Muscle layer of colon (tissue), 2 donors: ENCODE measurements around the gene PRR5L.

Experiments
- H3K27ac ChIP-seq: one replicate; pipeline ENCODE4 v1.7.0; 2013; ENCODE audit warnings: low read depth, mild to moderate bottlenecking, low read length, moderate library complexity
- H3K27me3 ChIP-seq, 2 donors: one replicate each; pipeline ENCODE4 v1.7.0; 2013; ENCODE audit warnings: low read length in 2 of 2, mild to moderate bottlenecking in 2 of 2; ENCODE audit not compliant: insufficient read depth in 2 of 2, control insufficient read depth in 1 of 2
- H3K36me3 ChIP-seq: one replicate; pipeline ENCODE4 v1.7.0; 2013; ENCODE audit warnings: mild to moderate bottlenecking, low read length; ENCODE audit not compliant: insufficient read depth
- H3K4me1 ChIP-seq: one replicate; pipeline ENCODE4 v1.7.0; 2013; ENCODE audit warnings: mild to moderate bottlenecking, low read length; ENCODE audit not compliant: insufficient read depth
- H3K4me3 ChIP-seq, 2 donors: one replicate each; pipeline ENCODE4 v1.7.0; 2013; ENCODE audit warnings: low read length in 2 of 2, low read depth in 1 of 2, mild to moderate bottlenecking in 1 of 2, moderate library complexity in 1 of 2
- H3K9ac ChIP-seq: one replicate; pipeline ENCODE4 v1.7.0; 2013; ENCODE audit warnings: low read length
- H3K9me3 ChIP-seq: one replicate; pipeline ENCODE4 v1.7.0; 2013; ENCODE audit warnings: mild to moderate bottlenecking, low read length
- donor health status: abdominal sarcoma.
- donor health status: Adenocarcinoma of cecum.

The PRR5L gene

GRCh38 chr11:36417154-36417553 is 121.1 kb downstream of the PRR5L start:
- Histone ChIP-seq H3K9ac (no peak overlapping the region), H3K9me3 (no peaks in the 10 kb centered on the region), H3K4me3 (no peak overlapping the region), H3K36me3 (no peaks in the 10 kb centered on the region), H3K27me3 (no peaks in the 10 kb centered on the region), H3K27ac (no peak overlapping the region), H3K4me1 (peaks cover 11% of the 10 kb centered on the region)

- H3K27ac ChIP-seq, result no peak overlapping the region
- H3K9ac ChIP-seq, result no peak overlapping the region
- no peaks in the 10 kb centered on the region for H3K9me3 ChIP-seq
- no peaks in the 10 kb centered on the region for H3K27me3 ChIP-seq
- no peaks in the 10 kb centered on the region for H3K36me3 ChIP-seq
- H3K4me1 ChIP-seq, result peaks cover 11% of the 10 kb centered on the region
- H3K4me3 ChIP-seq, result no peak overlapping the region
Observed at GRCh38 chr11:36419791-36420424, 123.8 kb downstream of the PRR5L start.

DNA sequence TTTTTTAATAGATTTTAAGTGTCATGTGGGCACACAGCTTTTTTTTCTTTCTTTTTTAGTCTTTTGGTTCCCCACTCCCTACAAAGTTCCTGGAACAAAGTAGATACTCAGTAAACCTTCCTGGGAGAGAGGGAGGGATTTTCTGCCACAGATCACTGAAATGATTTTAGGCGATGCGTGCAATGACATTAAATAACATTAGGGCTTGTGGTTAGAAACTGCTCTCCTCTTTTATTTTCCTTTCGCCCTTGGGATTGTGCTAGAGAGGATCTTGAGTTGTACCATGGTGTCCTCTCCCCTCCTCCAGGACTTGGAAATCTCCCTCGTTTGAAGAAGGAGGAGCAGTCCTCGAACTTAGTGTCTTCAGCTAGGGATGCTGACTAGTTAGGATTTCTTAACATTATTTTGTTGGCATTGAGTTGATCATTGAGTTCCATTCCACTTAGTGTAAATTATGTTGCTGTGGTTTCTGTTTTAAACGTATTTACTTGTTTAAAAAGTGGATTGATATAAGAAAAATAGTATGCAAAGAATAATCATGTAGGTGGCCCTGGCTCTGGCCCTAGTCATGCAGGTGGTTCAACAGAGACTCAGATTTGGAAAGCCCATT is 125.6 kb downstream of the PRR5L start:
- Histone ChIP-seq H3K27ac (no peak overlapping the region), H3K4me3 (no peak overlapping the region), H3K36me3 (no peaks in the 10 kb centered on the region), H3K4me1 (peaks cover 17% of the 10 kb centered on the region), H3K27me3 (no peaks in the 10 kb centered on the region), H3K9ac (no peak overlapping the region), H3K9me3 (no peaks in the 10 kb centered on the region)

DNA sequence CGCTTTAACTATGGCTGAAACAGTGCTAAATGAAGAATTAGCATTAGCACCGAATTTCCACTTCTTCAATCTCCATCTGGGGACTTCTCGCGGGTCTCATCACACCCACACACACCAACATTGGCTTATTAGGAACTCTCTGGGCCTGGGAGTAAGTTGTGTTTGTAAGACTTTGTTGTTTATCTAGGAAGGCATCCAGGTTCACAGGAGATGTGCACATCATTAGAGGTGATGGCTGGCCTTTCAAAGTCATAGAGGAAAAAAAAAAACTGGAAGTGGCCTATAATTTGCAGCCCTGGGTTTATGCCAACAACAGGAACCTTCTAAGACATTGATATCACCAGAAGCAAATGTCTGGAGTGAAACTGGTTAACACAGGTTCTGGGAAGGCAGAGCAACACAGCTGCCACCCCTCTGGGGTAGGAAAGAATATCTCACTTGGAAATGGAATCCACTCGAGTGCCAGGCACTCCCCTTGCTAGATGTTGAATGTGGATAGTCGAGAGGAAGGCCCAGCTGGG is 129.5 kb downstream of the PRR5L start:
- H3K36me3 ChIP-seq, result no peaks in the 10 kb centered on the region
- no peak overlapping the region for H3K9ac ChIP-seq
- no peaks in the 10 kb centered on the region for H3K9me3 ChIP-seq
- peaks cover 17% of the 10 kb centered on the region for H3K4me1 ChIP-seq
- no peak overlapping the region for H3K27ac ChIP-seq
- no peak overlapping the region for H3K4me3 ChIP-seq
- H3K27me3 ChIP-seq, result no peaks in the 10 kb centered on the region

GRCh38 chr11:36426226-36426848 is 130.2 kb downstream of the PRR5L start:
- no peaks in the 10 kb centered on the region for H3K27me3 ChIP-seq
- peaks cover 13% of the 10 kb centered on the region for H3K4me1 ChIP-seq
- no peak overlapping the region for H3K9ac ChIP-seq
- no peak overlapping the region for H3K4me3 ChIP-seq
- no peak overlapping the region for H3K27ac ChIP-seq
- H3K36me3 ChIP-seq, result no peaks in the 10 kb centered on the region
- no peaks in the 10 kb centered on the region for H3K9me3 ChIP-seq

DNA sequence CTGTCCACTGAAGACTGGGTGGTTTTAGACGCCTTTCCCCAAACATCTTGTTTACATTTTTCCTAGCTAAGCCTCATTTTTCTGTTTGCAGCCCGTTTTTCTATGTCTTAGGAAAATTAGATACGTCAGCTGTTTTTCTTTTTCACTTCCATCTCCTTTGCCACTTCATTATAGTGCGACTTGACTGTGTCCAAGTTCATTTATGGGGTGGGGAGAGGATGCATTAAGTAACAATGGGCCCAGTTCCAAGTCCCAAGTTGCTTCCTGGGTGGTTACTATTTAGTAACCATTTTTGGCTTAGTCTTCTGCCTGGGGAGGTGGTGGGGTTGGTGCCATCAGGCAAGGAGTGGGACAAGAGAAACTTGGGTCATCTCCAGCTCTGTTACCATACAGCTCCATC is 131.0 kb downstream of the PRR5L start:
- H3K27me3 ChIP-seq, result no peaks in the 10 kb centered on the region
- no peaks in the 10 kb centered on the region for H3K36me3 ChIP-seq
- H3K9ac ChIP-seq, result no peak overlapping the region
- H3K4me1 ChIP-seq, result peaks cover 6% of the 10 kb centered on the region
- H3K4me3 ChIP-seq, result no peak overlapping the region
- H3K9me3 ChIP-seq, result no peaks in the 10 kb centered on the region
- no peak overlapping the region for H3K27ac ChIP-seq

DNA sequence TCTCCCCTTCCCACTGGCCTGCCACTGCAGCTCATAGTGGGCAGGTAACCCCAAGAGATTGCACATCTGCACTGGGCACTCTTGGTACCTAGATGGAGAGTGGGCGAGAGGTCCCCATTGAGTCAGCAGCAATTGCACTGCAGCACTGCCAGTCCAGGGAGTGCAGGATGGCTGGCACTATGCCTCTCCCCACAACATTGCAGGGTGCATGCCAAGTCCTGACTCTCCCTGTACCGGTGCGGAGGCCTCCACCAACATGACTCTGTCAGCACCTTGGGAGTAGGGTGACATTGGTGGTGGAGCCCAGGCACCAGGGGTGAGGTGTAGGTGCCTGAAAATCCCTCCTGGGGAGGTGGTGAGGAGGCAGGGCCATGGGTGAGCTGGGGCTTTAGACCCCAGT is 131.8 kb downstream of the PRR5L start:
- no peak overlapping the region for H3K9ac ChIP-seq
- peaks cover 6% of the 10 kb centered on the region for H3K4me1 ChIP-seq
- H3K27me3 ChIP-seq, result no peaks in the 10 kb centered on the region
- no peaks in the 10 kb centered on the region for H3K36me3 ChIP-seq
- no peak overlapping the region for H3K27ac ChIP-seq
- no peak overlapping the region for H3K4me3 ChIP-seq
- no peaks in the 10 kb centered on the region for H3K9me3 ChIP-seq

DNA sequence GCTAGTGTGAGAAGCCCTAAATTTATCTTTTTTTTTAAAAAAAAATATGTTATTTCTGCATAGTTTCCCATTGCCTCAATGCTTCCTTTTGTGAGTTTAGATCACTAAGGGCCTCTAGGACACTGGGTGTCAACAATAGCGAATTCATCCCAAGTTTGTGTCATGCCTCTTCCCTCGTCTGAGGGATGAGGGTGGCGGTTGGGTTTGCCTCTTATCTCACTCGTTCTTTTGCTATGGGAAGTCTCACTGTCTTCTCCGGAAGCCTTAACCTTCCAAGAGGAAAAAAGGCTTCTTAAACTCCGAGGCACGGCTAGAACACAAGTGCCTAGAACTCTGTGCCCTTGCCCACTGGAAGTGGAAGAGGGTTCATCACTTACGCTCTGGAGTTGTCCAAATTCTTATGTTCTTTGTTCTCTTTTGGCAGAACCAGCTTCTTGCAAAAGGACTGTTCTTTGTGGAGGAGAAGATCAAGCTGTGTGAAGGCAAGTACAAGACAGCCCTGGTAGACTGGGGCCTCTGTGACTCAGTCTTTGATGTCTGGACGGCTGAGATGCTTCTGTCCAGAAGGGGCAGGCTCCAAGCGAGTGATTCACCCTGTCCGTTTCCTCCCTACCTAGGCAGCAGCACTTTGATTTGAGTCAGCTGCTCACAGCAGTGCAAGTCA is 135.5 kb downstream of the PRR5L start:
- Histone ChIP-seq H3K4me1 (no peaks in the 10 kb centered on the region), H3K27ac (no peak overlapping the region), H3K36me3 (no peaks in the 10 kb centered on the region), H3K4me3 (no peak overlapping the region), H3K27me3 (no peaks in the 10 kb centered on the region), H3K9me3 (no peaks in the 10 kb centered on the region), H3K9ac (no peak overlapping the region)

DNA sequence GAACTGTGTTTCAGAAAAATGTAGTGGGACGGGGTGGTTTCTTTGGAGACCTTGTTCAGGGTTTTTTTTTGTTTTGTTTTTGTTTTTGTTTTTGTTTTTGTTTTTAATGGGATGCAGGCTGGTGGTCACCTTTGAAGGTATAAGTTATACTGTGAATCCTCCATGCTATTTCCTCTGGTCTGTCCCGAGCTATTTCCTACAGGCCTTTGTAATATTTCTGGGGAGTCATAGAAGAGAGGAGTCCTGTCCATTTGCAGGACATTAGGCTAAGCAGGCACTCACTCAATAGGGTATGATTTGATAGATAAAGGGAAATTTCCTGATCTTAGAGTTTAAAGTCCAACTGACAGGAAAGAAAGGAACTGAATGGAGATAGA is 136.0 kb downstream of the PRR5L start:
- Histone ChIP-seq H3K27me3 (no peaks in the 10 kb centered on the region), H3K27ac (no peak overlapping the region), H3K36me3 (no peaks in the 10 kb centered on the region), H3K4me3 (no peak overlapping the region), H3K4me1 (no peaks in the 10 kb centered on the region), H3K9ac (no peak overlapping the region), H3K9me3 (no peaks in the 10 kb centered on the region)

- H3K27ac ChIP-seq, result no peak overlapping the region
- no peaks in the 10 kb centered on the region for H3K27me3 ChIP-seq
- no peak overlapping the region for H3K9ac ChIP-seq
- no peaks in the 10 kb centered on the region for H3K36me3 ChIP-seq
- H3K4me3 ChIP-seq, result no peak overlapping the region
- no peaks in the 10 kb centered on the region for H3K4me1 ChIP-seq
- H3K9me3 ChIP-seq, result no peaks in the 10 kb centered on the region
Observed at GRCh38 chr11:36432738-36433137, 136.7 kb downstream of the PRR5L start.

DNA sequence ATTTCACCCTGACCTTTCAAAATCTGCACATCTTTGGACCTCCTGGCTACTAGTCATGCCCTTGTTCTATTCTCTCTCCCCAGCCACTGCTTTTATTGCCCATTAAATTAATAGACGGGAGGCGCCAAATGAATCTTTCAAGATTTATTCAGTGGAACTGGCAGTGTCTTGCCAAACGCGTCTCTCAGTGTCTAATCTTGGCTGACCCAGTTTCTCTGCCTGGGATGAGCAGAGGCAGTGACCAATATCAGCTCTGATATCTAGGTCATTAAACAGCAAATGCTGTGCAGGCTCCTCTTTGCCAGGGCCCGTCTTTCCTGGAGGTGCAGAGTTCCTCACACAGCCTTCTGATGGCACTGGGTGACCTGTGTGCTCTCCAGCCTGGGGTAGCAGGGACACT is 140.0 kb downstream of the PRR5L start:
- Histone ChIP-seq H3K9ac (no peak overlapping the region), H3K27ac (no peak overlapping the region), H3K4me3 (no peak overlapping the region)

More for the DNA sequence above, 140.0 kb downstream of the PRR5L start:
- no peaks in the 10 kb centered on the region for H3K4me1 ChIP-seq
- H3K27me3 ChIP-seq, result no peaks in the 10 kb centered on the region
- H3K36me3 ChIP-seq, result no peaks in the 10 kb centered on the region
- no peaks in the 10 kb centered on the region for H3K9me3 ChIP-seq
